ENCODE results near the gene STXBP1.

- TF ChIP-seq, protein P1, sequence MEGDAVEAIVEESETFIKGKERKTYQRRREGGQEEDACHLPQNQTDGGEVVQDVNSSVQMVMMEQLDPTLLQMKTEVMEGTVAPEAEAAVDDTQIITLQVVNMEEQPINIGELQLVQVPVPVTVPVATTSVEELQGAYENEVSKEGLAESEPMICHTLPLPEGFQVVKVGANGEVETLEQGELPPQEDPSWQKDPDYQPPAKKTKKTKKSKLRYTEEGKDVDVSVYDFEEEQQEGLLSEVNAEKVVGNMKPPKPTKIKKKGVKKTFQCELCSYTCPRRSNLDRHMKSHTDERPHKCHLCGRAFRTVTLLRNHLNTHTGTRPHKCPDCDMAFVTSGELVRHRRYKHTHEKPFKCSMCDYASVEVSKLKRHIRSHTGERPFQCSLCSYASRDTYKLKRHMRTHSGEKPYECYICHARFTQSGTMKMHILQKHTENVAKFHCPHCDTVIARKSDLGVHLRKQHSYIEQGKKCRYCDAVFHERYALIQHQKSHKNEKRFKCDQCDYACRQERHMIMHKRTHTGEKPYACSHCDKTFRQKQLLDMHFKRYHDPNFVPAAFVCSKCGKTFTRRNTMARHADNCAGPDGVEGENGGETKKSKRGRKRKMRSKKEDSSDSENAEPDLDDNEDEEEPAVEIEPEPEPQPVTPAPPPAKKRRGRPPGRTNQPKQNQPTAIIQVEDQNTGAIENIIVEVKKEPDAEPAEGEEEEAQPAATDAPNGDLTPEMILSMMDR (conservative IDR thresholded peaks at IDR 0.05): no peak
- TF ChIP-seq EZH2 (IDR thresholded peaks at IDR 0.05; ENCODE audit: low read depth): no peak
Measured at GRCh38 chr9:127563579-127563978, 48.5 kb upstream of the STXBP1 start.
